LNCaP clone FGC (cell line): Measurements from ENCODE around the gene HHIPL1.

Experiments
- DNase-seq: peaks from one replicate; pipeline ENCODE4 v3.0.0-alpha.2; 2011; ENCODE audit warnings: low read depth
- H3K4me3 ChIP-seq: 2 replicates; pipeline ENCODE4 v1.5.1; 2011; ENCODE audit warnings: mild to moderate bottlenecking, low read depth, low read length, control low read depth
- TF ChIP-seq, protein P1 (sequence below): IDR thresholded peaks from 2 replicates; pipeline ENCODE4 v1.5.1; 2012; ENCODE audit warnings: mild to moderate bottlenecking; ENCODE audit not compliant: control insufficient read depth, insufficient read depth; ENCODE audit errors: extremely low read depth

Gene HHIPL1

DNA sequence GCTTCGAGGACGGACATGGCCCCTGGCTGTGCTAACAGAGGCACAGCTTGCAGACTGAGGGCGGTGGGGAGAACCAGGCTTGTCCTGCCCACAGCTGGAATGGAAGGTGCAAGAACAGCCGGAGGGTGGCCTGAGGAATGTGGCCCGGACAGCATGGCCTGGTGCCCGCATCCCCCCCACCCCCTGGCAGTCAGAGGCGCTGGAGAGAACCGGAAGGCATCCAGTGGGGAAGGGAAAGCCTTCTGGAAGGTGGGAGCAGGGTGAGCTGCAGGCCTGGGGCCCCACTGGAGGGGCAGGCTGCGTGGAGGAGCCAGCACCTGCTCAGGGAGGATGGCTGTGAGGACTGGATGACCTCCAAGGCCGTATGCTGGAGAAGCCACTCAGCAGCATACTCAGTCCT lies 31.0 kb downstream of the HHIPL1 start:
- no peak overlapping the region for H3K4me3 ChIP-seq
- TF ChIP-seq, protein P1, sequence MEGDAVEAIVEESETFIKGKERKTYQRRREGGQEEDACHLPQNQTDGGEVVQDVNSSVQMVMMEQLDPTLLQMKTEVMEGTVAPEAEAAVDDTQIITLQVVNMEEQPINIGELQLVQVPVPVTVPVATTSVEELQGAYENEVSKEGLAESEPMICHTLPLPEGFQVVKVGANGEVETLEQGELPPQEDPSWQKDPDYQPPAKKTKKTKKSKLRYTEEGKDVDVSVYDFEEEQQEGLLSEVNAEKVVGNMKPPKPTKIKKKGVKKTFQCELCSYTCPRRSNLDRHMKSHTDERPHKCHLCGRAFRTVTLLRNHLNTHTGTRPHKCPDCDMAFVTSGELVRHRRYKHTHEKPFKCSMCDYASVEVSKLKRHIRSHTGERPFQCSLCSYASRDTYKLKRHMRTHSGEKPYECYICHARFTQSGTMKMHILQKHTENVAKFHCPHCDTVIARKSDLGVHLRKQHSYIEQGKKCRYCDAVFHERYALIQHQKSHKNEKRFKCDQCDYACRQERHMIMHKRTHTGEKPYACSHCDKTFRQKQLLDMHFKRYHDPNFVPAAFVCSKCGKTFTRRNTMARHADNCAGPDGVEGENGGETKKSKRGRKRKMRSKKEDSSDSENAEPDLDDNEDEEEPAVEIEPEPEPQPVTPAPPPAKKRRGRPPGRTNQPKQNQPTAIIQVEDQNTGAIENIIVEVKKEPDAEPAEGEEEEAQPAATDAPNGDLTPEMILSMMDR = no peak
- no peak for DNase-seq

DNA sequence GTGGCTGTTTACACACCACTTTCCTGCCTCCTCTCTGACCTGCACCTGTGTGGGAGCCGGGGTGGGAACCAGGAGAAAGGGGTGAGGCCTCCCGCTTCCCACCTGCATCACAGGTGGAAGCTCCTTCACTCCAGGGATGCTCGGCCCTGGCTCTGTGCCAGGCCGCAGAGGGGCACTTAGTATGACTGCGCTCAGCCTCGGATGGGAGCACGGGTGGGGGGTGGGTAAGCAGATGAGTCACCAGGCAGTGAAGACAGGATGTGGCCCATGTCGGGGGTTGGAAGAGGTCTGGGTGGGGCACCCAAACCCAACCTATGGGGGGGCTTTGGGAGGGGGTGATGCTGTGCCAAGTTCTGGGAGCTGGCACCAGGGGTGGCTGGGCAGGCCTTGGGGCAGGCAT lies 31.7 kb downstream of the HHIPL1 start:
- DNase-seq = no peak
- H3K4me3 ChIP-seq = no peak overlapping the region
- TF ChIP-seq, protein P1 = no peak

DNA sequence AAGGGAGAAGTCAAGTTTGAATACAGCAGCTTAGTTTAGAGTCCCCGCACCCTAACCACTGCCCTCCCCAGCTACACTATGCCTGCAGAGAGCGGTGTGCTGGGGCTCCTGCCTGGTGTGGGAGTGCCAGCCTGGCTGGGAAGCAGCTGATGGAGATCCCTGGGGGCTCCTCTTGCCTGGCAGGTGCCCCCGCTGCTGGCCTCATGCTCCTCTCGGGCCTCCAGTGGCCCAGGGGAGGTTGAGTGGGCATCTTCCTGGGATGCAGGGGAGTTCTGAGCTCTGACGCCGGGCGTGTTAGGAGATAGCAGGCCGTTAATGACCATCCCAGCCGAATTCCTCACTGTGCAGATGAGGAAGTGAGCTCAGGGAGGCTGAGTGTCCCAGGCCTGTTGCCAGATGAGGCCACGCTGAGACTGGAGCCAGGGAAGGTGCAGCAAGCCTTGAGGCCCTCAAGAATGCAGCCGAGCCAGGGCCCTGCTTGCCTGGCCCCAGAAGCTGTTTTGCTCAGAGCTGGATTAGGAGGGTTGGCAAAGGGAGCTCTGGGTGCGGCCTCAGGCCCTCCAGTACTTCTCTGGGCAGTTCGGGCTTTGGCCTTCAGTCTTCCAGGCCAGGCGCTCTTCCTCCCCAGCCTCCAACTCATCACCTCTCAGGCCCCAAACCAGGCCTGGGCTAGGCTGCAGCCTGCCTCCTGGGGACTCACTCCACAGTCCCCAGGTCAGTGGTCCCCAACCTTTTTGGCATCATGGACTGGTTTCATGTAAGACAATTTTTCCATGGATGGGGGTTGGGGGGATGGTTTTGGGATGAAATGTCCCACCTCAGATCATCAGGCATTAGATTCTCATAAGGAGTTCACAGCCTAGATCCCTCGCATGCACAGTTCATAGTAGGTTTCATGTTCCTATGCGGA lies 32.6 kb downstream of the HHIPL1 start:
- H3K4me3 ChIP-seq = no peak overlapping the region
- TF ChIP-seq, protein P1 = no peak
- DNase-seq = no peak

DNA sequence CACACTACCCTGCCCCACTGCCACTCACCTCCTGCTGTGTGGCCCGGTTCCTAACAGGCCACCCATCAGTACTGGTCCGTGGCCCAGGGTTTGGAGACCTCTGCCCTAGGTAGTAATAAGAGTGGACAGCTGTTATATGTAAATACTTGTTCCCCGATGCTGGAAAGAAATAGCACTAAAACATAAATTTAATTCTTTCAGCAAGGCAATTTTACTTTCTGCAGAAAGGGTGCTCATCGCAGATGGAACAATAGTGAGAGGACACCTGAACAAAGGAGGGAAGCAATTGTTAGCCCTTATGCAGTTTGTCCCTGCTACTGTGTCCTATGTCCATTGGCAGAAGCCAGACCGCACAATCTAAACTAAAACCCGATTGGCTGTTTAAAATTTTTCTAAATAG lies 33.3 kb downstream of the HHIPL1 start:
- TF ChIP-seq, protein P1 = no peak
- no peak for DNase-seq
- H3K4me3 ChIP-seq = no peak overlapping the region

DNA sequence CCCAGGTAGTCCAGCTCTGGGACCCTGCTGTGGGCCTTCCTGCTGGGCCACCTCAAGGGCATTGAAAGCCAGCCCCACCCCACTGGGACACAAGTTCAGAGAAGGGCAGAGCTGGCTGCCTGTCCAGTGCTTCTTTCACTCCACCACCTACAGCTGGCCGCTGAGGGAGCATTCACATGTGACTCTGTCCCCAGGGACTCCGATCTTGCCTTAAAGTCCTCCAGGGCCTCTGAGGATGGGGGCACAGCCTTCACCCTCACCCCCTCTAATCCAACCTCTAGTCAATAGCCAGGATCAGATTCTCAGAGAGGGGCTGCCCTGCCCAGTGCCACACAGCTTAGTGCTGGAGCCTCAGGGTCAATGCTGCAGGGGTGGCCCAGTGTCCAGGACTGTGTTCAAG lies 34.2 kb downstream of the HHIPL1 start:
- TF ChIP-seq, protein P1 = no peak
- DNase-seq = no peak

DNA sequence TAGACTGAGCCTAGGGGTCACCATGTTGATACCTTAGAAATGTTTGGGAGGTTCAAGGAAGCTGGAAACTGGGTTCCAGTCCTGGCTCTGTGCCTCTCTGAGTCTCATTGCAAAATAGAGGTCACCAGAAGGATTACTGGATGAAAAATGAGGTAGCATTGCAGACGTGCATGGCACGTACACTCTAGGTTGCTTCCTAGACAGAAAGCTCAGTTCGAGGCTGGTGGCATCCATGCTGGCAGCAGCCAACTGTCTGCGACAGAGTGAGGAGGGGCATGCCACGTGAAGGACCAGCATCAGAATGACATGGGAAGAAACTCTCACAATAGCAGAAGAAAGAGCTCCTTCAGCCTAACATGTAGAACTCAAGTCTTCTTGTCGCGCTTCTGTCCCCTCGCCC lies 34.6 kb downstream of the HHIPL1 start:
- no peak for DNase-seq
- TF ChIP-seq, protein P1 = no peak
- H3K4me3 ChIP-seq = no peak overlapping the region

More for the DNA sequence above, 34.2 kb downstream of the HHIPL1 start:
- no peak overlapping the region for H3K4me3 ChIP-seq
